ENCODE results near the gene PDLIM7. TPM values are rescaled to one million over a fixed set of nuclear protein-coding genes. Genes with fewer than 3 reads are reported as not detected.

The PDLIM7 gene
- total RNA-seq, 2 experiments from 2014 or later, result 41.2 to 42.2 TPM

DNA sequence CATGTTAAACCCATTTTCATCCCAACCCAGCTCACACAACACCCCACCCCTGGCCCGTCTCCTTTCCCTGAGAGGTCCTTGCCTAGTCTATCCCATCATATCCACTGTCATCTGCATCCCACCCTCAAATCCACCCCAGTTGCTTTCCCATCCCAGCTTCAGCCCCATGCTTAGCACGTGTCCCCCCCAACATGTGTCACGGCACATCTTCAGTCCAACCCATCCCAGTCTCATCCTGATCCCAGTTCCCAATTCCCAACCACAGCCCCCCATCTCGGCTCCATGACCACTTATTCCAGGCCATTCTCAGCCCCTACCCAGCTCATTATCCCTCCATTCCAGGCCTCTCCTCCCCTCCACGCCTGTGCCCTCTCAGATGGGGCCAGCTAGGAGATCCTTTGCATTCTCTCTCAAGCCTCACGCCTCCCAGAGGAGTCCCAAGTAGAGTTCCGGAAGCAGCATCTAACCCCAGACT, 23.4 kb downstream of the PDLIM7 start:
- peaks cover 3% of the 10 kb centered on the region for H3K36me3 Mint-ChIP-seq (ENCODE audit: low read depth)
- CTCF ChIA-PET, result interaction anchor here (0.5 kb wide), 1 partner anchor 27 kb away, joined by 3 read pairs; no protein-coding TSS in a partner anchor
- intact Hi-C loops (cut with micrococcal nuclease), result no loop called here
- no peak overlapping the region for H3K27ac Mint-ChIP-seq
- peaks cover 54% of the 10 kb centered on the region for H3K4me1 Mint-ChIP-seq (ENCODE audit: low read depth)
- no peak for DNase-seq
- peaks cover 2% of the 10 kb centered on the region for H3K27me3 Mint-ChIP-seq (ENCODE audit: low read depth)
- H3K4me3 Mint-ChIP-seq, result peak overlapping the region; percentile 72
- H3K9me3 Mint-ChIP-seq, result no peaks in the 10 kb centered on the region

DNA sequence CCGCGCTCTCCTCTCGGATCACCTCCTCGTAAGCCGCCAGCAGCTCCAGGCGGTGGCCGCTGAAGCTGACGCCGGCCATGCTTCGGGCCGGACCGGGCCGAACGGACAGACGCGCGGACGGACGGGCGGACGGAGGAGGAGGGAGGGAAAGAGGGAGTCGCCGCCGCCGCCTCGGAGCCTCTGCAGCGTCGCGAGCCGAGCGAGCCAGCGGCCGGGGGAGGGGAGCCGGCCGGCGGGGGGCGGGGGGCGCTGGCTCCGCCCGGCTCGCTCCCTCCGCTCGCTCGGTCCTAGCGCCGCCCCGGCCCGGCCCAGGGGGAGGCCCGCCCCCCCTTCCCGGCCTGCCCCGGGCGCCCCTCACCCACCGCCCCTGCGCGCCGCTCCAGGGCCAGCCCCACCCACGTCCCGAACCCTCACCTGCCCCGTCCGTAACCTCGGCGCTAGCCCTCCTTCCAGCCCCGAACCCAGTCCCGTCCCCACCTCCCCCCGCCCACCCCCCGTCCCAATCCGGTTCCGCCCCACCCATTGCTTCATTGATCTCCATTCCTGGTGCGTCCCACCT, 23.9 kb downstream of the PDLIM7 start, which contains the start of gene DBN1:
TSS of gene DBN1 (minus strand) at position 192 of the 559 bp plus-strand sequence. CDS start at position 79, 113 bp downstream.
- Mint-ChIP-seq H3K36me3 (ENCODE audit: low read depth) (no peaks in the 10 kb centered on the region), H3K9me3 (no peaks in the 10 kb centered on the region), H3K4me1 (ENCODE audit: low read depth) (peaks cover 49% of the 10 kb centered on the region), H3K27ac (no peak within 1 kb of the TSS), H3K27me3 (ENCODE audit: low read depth) (peaks cover 2% of the 10 kb centered on the region), H3K4me3 (peak within 1 kb of the TSS; percentile 72)
- intact Hi-C loops (cut with micrococcal nuclease), result loop anchor here (1.0 kb wide), 1 partner anchor 24 kb away; the partner anchor contains the start of gene PDLIM7
- no peak for DNase-seq
- CTCF ChIA-PET, result interaction anchor here (2.3 kb wide), 1 partner anchor 16 kb away, joined by 9 read pairs; no protein-coding TSS in a partner anchor

DNA sequence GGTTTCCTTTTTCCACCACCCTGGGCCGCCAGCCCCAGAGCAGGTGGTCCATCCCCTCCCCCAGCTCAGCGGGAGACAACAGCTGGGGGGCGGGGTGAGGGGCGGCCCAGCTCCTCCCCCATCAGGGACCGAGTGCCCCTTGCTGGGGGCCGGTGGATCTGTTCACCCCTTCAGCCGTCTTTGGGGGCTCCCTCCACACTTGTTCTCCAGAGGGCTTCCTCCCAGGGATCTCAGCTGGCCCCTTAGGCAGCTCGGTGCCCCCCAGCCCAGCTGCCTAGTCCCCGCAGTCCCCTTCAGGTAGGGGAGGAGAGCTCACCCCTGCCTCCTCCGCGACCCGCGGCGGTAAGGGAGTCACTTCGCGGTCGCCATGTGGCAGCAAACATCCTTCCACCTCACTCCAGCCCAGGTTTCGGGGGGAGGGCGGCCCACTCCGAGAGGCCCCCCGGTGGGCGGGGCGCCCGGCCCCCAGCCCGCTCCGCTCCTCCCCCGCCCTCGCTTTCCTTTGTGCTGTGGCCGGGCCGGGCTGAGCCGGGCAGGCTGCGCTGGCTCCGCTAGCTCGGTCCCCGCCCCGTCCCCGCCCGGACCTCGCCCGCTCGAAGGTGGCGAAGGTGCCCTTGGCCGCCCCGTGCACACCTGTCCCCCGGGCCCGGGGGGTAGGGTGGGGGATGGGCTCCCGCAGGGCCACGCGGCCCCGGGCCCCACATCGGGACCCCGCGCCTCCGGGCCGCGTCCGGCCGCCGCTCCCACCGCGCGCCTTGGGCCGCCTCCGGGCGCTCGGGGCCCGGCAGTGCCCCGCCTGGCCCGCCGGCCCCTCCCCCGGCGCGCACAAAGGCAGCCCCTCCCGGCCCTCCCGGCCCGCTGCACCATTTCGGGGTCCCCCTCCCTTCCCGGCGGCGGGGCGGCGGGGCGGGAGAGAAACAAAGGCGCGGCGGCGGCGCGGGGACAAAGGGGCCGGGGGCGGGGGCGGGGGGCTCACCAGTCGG, 24.7 kb downstream of the PDLIM7 start:
- Mint-ChIP-seq H3K4me3 (peak overlapping the region; percentile 64), H3K4me1 (ENCODE audit: low read depth) (peaks cover 41% of the 10 kb centered on the region), H3K27me3 (ENCODE audit: low read depth) (peaks cover 2% of the 10 kb centered on the region), H3K36me3 (ENCODE audit: low read depth) (no peaks in the 10 kb centered on the region), H3K27ac (no peak overlapping the region), H3K9me3 (no peaks in the 10 kb centered on the region)
- DNase-seq, result peak; percentile 62
- intact Hi-C loops (cut with micrococcal nuclease), result loop anchor here (1.0 kb wide), 1 partner anchor 25 kb away; the partner anchor contains the start of gene PDLIM7
- CTCF ChIA-PET, result interaction anchor here (1.2 to 2.3 kb wide), 2 partner anchors 15 to 20 kb away, joined by 3 to 9 read pairs; no protein-coding TSS in a partner anchor

DNA sequence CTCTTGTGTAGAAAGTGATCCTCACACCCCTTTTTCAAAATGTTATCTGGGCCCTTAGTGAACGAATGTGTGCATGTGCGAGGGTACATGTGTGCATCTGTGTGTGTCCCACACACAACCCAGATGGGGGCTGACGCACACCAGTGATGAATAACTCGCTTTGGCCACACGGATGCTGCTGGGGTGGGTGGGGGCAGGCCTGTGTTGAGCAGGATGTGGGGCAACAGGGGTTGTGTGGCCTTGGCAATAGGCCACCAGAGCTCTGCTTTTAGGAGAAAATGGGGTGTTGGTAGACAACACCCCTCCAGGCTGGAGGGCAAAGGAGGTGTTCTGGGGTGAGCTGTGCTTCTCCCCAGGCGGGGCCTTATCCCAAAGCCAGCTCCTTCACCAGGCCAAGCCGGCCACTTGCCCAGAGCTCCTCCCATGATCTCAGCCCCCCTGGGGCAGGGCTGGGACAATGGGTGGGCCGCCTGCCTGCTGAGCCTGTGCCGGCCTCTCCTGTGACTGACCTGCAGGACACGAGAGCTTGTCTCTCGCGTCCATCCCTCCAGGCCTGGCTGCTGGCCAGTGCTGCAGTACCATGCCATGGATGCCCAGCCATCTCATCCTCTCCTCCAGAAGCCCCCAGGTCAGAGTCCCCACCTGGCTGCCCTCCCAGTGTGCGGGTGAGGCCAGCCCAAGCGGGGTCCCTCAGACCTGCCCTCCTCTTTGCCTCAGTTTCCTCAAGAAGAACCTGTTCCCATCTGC, 25.6 kb downstream of the PDLIM7 start:
- Mint-ChIP-seq H3K4me3 (peak overlapping the region; percentile 28), H3K9me3 (no peaks in the 10 kb centered on the region), H3K36me3 (ENCODE audit: low read depth) (no peaks in the 10 kb centered on the region), H3K27ac (no peak overlapping the region), H3K27me3 (ENCODE audit: low read depth) (peaks cover 2% of the 10 kb centered on the region), H3K4me1 (ENCODE audit: low read depth) (peaks cover 39% of the 10 kb centered on the region)
- CTCF ChIA-PET, result interaction anchor here (0.7 to 2.3 kb wide), 4 partner anchors 14 to 81 kb away, joined by 3 to 9 read pairs (median 4); no protein-coding TSS in a partner anchor
- no peak for DNase-seq
- intact Hi-C loops (cut with micrococcal nuclease), result no loop called here

DNA sequence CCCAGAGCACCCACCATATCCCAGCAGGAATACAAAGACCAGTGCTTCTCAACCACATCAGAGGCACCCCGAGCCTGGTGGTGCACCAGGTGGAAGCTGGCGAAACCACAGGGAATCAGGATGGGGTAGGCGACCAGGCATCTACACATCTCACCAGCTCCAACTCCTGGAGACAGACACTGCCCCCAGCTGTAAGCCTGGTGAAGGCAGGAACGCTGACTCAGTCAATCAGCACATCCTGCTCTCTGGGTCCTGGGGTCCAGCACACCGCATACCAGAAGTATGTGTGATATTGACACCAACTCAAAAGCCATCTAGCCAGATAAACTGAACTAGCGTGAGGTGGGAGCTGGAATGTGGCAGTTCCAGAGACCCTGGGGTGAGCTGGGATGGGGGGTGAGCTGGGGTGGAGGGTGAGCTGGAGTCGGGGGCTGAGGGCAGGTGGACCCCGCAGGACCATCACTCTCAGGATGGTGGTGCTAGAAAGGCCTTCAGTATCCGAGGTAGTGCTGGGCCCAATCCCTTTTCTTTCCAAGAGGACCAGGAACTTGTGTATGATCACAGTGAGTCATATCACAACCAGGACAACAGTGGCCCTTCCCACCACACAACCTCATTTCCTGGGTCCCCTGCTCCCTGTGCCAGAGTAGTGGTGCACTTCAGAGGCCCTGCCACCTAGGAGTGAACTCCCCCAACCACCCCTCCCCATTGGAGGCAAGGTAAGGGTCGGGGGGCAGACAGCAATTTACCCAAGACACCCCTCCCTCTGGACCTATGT, 26.5 kb downstream of the PDLIM7 start:
- Mint-ChIP-seq H3K4me3 (no peak overlapping the region), H3K27ac (no peak overlapping the region), H3K4me1 (ENCODE audit: low read depth) (peaks cover 31% of the 10 kb centered on the region), H3K27me3 (ENCODE audit: low read depth) (peaks cover 2% of the 10 kb centered on the region), H3K36me3 (ENCODE audit: low read depth) (peaks cover 1% of the 10 kb centered on the region), H3K9me3 (no peaks in the 10 kb centered on the region)
- intact Hi-C loops (cut with micrococcal nuclease), result no loop called here
- no peak for DNase-seq
- CTCF ChIA-PET, result interaction anchor here (0.7 to 2.3 kb wide), 2 partner anchors 14 to 80 kb away, joined by 4 to 9 read pairs; no protein-coding TSS in a partner anchor

DNA sequence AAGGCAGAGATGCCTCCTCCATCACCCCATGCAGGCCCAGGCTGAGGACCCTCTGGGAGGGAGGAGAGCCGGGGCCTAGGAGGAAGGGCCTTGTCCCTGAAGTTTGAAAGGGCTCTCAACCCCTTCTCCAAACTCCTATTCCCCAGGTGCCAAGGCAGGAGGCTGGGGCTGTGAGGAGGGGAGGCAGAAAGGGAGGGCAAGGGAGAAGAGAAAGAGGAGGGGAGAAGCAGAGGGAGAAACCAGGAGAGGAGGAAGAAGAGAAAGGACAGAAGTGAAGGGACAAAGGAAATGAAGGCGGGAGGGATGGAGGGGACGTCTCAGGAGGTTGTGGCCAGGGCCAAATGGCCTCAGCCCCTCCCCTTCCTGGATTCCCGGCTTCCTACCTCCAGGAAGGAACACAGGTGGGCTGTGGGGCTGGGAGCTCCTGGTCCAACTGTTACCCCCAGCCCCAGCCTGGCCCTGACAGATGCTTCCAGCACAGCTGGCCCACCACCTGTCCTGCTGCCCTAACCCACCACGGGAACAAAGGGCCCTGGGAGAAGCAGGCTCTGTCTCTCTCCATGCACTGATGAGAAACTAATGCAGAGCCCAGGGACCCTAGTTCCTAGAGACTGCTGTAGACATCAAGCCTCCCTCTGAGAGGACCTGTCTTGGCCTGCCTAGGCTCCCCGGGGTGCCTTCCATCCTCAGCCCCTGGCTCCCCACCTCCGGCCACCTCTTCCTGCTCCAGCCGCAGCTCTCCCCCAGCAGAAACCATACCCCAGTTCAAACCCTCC, 27.5 kb downstream of the PDLIM7 start:
- peaks cover 2% of the 10 kb centered on the region for H3K36me3 Mint-ChIP-seq (ENCODE audit: low read depth)
- intact Hi-C loops (cut with micrococcal nuclease), result no loop called here
- no peak overlapping the region for H3K4me3 Mint-ChIP-seq
- CTCF ChIA-PET, result interaction anchor here (0.9 kb wide), 1 partner anchor 15 kb away, joined by 4 read pairs; no protein-coding TSS in a partner anchor
- DNase-seq, result no peak
- H3K4me1 Mint-ChIP-seq (ENCODE audit: low read depth), result peaks cover 21% of the 10 kb centered on the region
- peaks cover 2% of the 10 kb centered on the region for H3K27me3 Mint-ChIP-seq (ENCODE audit: low read depth)
- H3K9me3 Mint-ChIP-seq, result no peaks in the 10 kb centered on the region
- H3K27ac Mint-ChIP-seq, result no peak overlapping the region

DNA sequence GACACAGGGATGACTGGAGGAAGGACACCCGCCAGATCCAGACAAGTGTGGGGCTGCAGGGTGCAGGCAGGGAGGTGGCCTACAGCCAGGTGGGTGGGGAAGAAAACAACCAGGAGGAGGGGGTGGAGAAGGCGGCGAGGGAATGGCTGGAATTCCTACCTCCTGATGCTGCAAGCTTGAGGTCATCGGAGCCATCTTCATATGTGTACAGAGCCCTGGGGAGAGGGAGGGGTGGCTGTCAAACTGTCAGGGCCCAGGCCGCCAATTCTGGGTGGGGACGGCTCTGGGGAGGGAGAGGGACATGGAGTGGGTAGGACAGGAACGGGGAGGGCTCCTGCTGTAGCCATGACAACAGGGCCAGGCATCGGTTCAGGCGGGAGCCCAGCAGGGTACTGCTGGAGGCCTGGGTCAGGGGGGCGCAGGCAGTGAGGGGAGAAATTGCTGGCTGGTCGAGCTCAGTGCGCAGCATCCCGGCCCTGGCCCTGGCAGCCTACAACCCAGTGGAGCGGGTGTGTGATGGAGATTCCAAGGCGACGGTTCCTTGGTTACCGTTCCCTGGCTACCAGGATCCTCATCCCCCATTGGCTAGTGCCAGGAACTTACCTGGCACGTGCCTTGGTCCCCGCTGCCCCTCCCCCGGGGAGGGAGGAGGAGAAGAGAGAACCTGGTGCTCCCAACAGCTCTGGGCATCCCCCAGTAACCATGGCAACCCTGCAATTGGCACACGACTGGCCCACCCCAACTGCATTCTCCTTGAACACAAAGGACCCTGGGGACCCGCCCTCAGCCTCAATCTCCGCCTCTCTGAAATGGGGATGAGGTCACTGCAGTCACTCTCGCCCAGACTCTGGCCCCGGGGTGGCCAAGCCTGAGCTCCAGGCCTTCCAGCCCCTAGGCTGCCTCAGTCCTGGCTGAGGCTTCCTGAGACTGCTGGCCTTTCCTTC, 28.4 kb downstream of the PDLIM7 start:
- no peak overlapping the region for H3K4me3 Mint-ChIP-seq
- DNase-seq, result no peak
- H3K4me1 Mint-ChIP-seq (ENCODE audit: low read depth), result peaks cover 13% of the 10 kb centered on the region
- intact Hi-C loops (cut with micrococcal nuclease), result no loop called here
- CTCF ChIA-PET, result interaction anchor here (0.9 kb wide), 1 partner anchor 14 kb away, joined by 4 read pairs; no protein-coding TSS in a partner anchor
- H3K9me3 Mint-ChIP-seq, result no peaks in the 10 kb centered on the region
- no peak overlapping the region for H3K27ac Mint-ChIP-seq
- H3K27me3 Mint-ChIP-seq (ENCODE audit: low read depth), result peaks cover under 1% of the 10 kb centered on the region
- peaks cover 2% of the 10 kb centered on the region for H3K36me3 Mint-ChIP-seq (ENCODE audit: low read depth)

DNA sequence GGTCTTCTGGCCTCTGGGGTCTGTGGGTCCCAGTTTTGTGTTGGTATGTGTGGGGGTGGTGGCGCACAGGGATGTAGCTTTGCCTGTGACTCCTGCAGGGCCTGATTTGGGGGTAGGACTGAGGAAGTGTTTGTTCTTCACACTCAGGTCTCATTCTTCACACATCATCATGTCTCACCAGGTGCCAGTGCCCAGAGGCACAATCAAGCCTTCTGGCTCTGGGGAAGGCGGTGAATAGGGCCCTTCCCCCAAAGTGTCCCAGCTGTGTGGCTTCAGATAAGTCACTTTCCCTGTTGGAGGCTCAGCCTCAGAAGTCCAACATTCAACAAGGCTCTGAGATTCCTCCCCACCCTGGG, 29.1 kb downstream of the PDLIM7 start:
- DNase-seq, result no peak
- Mint-ChIP-seq H3K4me1 (ENCODE audit: low read depth) (peaks cover 11% of the 10 kb centered on the region), H3K9me3 (no peaks in the 10 kb centered on the region), H3K36me3 (ENCODE audit: low read depth) (peaks cover 2% of the 10 kb centered on the region), H3K27ac (no peak overlapping the region), H3K4me3 (no peak overlapping the region), H3K27me3 (ENCODE audit: low read depth) (no peaks in the 10 kb centered on the region)
- intact Hi-C loops (cut with micrococcal nuclease), result no loop called here
- CTCF ChIA-PET, result no interaction called here

DNA sequence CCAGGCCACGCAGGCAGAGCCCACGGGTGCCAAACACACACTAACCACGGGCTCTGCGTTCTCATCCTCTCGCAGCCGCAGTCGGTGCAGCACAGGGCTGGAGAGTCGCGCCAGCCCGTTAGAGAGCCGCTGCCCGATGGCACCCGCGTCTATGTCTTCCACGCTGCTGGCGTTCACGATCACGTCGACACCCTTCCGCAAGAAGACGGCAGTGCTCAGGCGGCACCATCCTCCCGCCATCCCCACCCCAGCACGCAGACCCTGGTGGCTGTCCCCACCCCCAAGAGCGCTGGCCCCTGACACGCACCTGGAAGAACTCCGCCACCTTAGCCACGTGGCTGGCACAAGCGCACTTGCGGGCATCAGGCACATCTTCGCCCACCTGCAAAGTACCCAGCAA, 30.0 kb downstream of the PDLIM7 start:
- intact Hi-C loops (cut with micrococcal nuclease), result no loop called here
- no peak overlapping the region for H3K4me3 Mint-ChIP-seq
- peaks cover 14% of the 10 kb centered on the region for H3K4me1 Mint-ChIP-seq (ENCODE audit: low read depth)
- H3K36me3 Mint-ChIP-seq (ENCODE audit: low read depth), result peaks cover 2% of the 10 kb centered on the region
- no peaks in the 10 kb centered on the region for H3K27me3 Mint-ChIP-seq (ENCODE audit: low read depth)
- CTCF ChIA-PET, result no interaction called here
- no peak for DNase-seq
- no peaks in the 10 kb centered on the region for H3K9me3 Mint-ChIP-seq
- H3K27ac Mint-ChIP-seq, result no peak overlapping the region

DNA sequence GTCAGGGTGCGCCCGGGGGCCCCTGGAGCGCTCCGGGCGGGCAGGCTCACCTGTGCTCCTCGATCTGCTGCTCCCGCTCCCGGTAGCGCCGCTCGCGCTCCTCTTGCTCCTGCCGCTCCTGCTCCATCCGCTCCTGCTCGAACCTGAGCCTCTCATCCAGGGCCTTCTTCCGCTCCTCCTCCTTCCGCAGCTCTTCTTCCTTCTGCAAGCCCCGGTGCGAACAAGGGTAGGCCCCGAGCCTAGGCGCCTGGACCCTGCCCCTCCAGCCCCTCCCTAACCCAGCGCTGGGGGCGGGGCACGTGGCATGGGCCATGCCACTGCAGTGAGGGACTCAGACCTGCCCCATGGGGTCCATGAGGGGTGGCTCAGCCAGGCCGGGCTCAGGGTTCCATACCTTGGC, 30.5 kb downstream of the PDLIM7 start:
- Mint-ChIP-seq H3K4me1 (ENCODE audit: low read depth) (peaks cover 17% of the 10 kb centered on the region), H3K36me3 (ENCODE audit: low read depth) (peaks cover 2% of the 10 kb centered on the region), H3K27ac (no peak overlapping the region), H3K4me3 (no peak overlapping the region), H3K9me3 (no peaks in the 10 kb centered on the region), H3K27me3 (ENCODE audit: low read depth) (no peaks in the 10 kb centered on the region)
- CTCF ChIA-PET, result interaction anchor here (1.8 kb wide), 1 partner anchor 76 kb away, joined by 6 read pairs; no protein-coding TSS in a partner anchor
- intact Hi-C loops (cut with micrococcal nuclease), result no loop called here
- DNase-seq, result no peak

Data from activated naive CD4-positive, alpha-beta T cell treated with anti-CD3 and anti-CD28 coated beads for 36 hours (primary cell).